GM12878 (cell line): ENCODE results near the gene PKP3. TPM values are rescaled to one million over a fixed set of nuclear protein-coding genes. Genes with fewer than 3 reads are reported as not detected.

Experiments
- ATAC-seq: fragments of 200-7000 bp; cut with Tn5 transposase; 3 replicates; pipeline ENCODE4 v1.9.1; 2020; ENCODE audit warnings: mild to moderate bottlenecking, moderate library complexity
- BruUV-seq: library from RNA; stranded (reverse); fragments of 400-500 nt; replicated peaks from 2 replicates; lab custom pipeline; 2021; lab: Mats Ljungman, UMichigan
- CTCF ChIA-PET: fragments of 300-600 bp; sonication (Branson Sonifier 250); formaldehyde crosslinking; extraction: SDS; loops from one replicate; lab custom pipeline; 2021; ENCODE audit warnings: inconsistent platforms; lab: Yijun Ruan, JAX
- POLR2A ChIA-PET: fragments of 350-600 bp; formaldehyde crosslinking; extraction: SDS; loops from one replicate; lab custom pipeline; 2021; ENCODE audit warnings: inconsistent platforms; lab: Charles Lee
- RAD21 ChIA-PET: fragments of 300-600 bp; sonication (Branson Sonifier 250); formaldehyde crosslinking; loops from one replicate; lab custom pipeline; 2023; ENCODE audit warnings: antibody characterized with exemption; ENCODE audit not compliant: unreplicated experiment; lab: Charles Lee
- SMC1A ChIA-PET: fragments of 300-600 bp; sonication (Branson Sonifier 250); formaldehyde crosslinking; loops from one replicate; lab custom pipeline; 2023; ENCODE audit not compliant: unreplicated experiment, uncharacterized antibody; lab: Charles Lee
- DNase-seq: peaks from one replicate; pipeline ENCODE4 v3.0.0-alpha.2; 2011; ENCODE audit warnings: low read depth, low spot score
- FAIRE-seq: peaks from 3 replicates; lab custom pipeline; 2011; peaks lifted over from hg19 to GRCh38; lab: Jason Lieb, UNC
- H2AFZ ChIP-seq: 2 replicates; pipeline ENCODE4 v1.6.0; 2011; ENCODE audit warnings: low read depth, low read length, control low read depth; ENCODE audit not compliant: control insufficient read depth
- H3K27ac ChIP-seq: 2 replicates; pipeline ENCODE4 v1.5.1; 2011; ENCODE audit warnings: control low read depth; ENCODE audit not compliant: control insufficient read depth, insufficient read depth
- H3K27me3 ChIP-seq, 2 experiments: replicated peaks in 1 of 2; 2 replicates each; pipeline versions ENCODE4 v1.6.0 to v1.6.1; 2011; ENCODE audit warnings: low read length in 1 of 2; ENCODE audit not compliant: control insufficient read depth in 2 of 2, insufficient read depth in 2 of 2
- H3K36me3 ChIP-seq, 2 experiments: 2 replicates each; pipeline ENCODE4 v1.5.1; 2011; ENCODE audit warnings: low read length in 1 of 2; ENCODE audit not compliant: control insufficient read depth in 2 of 2, insufficient read depth in 2 of 2
- H3K4me1 ChIP-seq: 2 replicates; pipeline ENCODE4 v1.6.1; 2011; ENCODE audit warnings: mild to moderate bottlenecking, low read length, moderate library complexity, mixed read lengths; ENCODE audit not compliant: control insufficient read depth, insufficient read depth
- H3K4me2 ChIP-seq: 2 replicates; pipeline ENCODE4 v1.6.0; 2011; ENCODE audit warnings: control low read depth; ENCODE audit not compliant: control insufficient read depth, insufficient read depth
- H3K4me3 ChIP-seq: fragments of 200-600 bp; sonication (generic); 2 replicates; pipeline ENCODE4 v1.5.1; 2016
- H3K79me2 ChIP-seq: 2 replicates; pipeline ENCODE4 v1.6.0; 2011; ENCODE audit warnings: low read length; ENCODE audit not compliant: control insufficient read depth, insufficient read depth
- H3K9ac ChIP-seq: 2 replicates; pipeline ENCODE4 v1.8.0; 2011; ENCODE audit warnings: low read length, control low read depth, mixed read lengths; ENCODE audit not compliant: control insufficient read depth, insufficient read depth
- H3K9me3 ChIP-seq: replicated peaks from 3 replicates; pipeline ENCODE4 v1.5.1; 2011; ENCODE audit warnings: mild to moderate bottlenecking, low read length; ENCODE audit not compliant: control insufficient read depth, insufficient read depth
- H4K20me1 ChIP-seq: 2 replicates; pipeline ENCODE4 v1.6.0; 2011; ENCODE audit not compliant: control insufficient read depth, insufficient read depth
- BACH1 ChIP-seq: fragments of 450-650 bp; IDR thresholded peaks from 2 replicates; pipeline ENCODE4 v1.6.1; 2017; ENCODE audit warnings: mild to moderate bottlenecking, borderline replicate concordance
- CHD2 ChIP-seq: IDR thresholded peaks from 2 replicates; pipeline ENCODE4 v1.6.1; 2011; ENCODE audit warnings: low read depth, low read length, improper control_type of control experiment, borderline replicate concordance
- GABPA ChIP-seq: IDR thresholded peaks from 2 replicates; pipeline ENCODE4 v1.6.1; 2014; ENCODE audit warnings: antibody characterized with exemption, low read depth, mild to moderate bottlenecking, inconsistent platforms
- HSF1 ChIP-seq: fragments of 150-350 bp; IDR thresholded peaks from 2 replicates; pipeline ENCODE4 v1.6.1; 2014; ENCODE audit warnings: mild to moderate bottlenecking, low read depth, low read length
- REST ChIP-seq: IDR thresholded peaks from 2 replicates; pipeline ENCODE4 v1.6.1; 2012; ENCODE audit warnings: mild to moderate bottlenecking, low read depth, low read length
- SUPT20H ChIP-seq: IDR thresholded peaks from 2 replicates; pipeline ENCODE4 v1.6.1; 2011; ENCODE audit warnings: low read depth, mild to moderate bottlenecking, low read length, moderate library complexity, borderline replicate concordance; ENCODE audit not compliant: control insufficient read depth
- TAF1 ChIP-seq: IDR thresholded peaks from 2 replicates; pipeline ENCODE4 v1.6.1; 2011; ENCODE audit warnings: mild to moderate bottlenecking, low read depth, low read length, borderline replicate concordance
- TCF3 ChIP-seq: IDR thresholded peaks from 2 replicates; pipeline ENCODE4 v1.6.1; 2012; ENCODE audit warnings: low read depth, mild to moderate bottlenecking, low read length, borderline replicate concordance; ENCODE audit not compliant: insufficient read depth
- WGBS: methylation state at CpG from one replicate; pipeline ENCODE4 v1.1.6; 2016; ENCODE audit warnings: low lambda C conversion rate; ENCODE audit not compliant: insufficient replicate concordance, insufficient coverage; ENCODE audit errors: missing lambda C conversion rate; 5-methylcytosine and 5-hydroxymethylcytosine counted together
- in situ Hi-C: fragments of 300-500 bp; cut with MboI; formaldehyde crosslinking; loops from 9 replicates; pipeline ENCODE4 v1.14.3; 2018; ENCODE audit warnings: mixed read lengths
- intact Hi-C: fragments of 100-400 bp; cut with micrococcal nuclease; formaldehyde crosslinking; loops from one replicate; pipeline ENCODE4 v1.14.2; 2022; ENCODE audit not compliant: unreplicated experiment
- polyA plus RNA-seq, 11 experiments: library from polyadenylated mRNA; depleted of rRNA in 4 of 11; unstranded in 6 of 11; stranded (reverse) in 5 of 11; fragments of >200 nt; fragmentation: Nextera tagmentation in 4 of 11; fragmentation: Illumina TruSeq in 1 of 11; extraction: Ambion mirVana in 4 of 11; extraction: Trizol in 1 of 11; gene quantifications; 1 replicate in 1 of 11; 2 replicates in 10 of 11; pipeline versions ENCODE4 v1.2.1 to v1.2.3, GENCODE V29; 2011 to 2016; ENCODE audit warnings: inconsistent platforms in 2 of 11, missing spikeins in 2 of 11, low read depth in 1 of 11
- total RNA-seq, 4 experiments: library from RNA; depleted of rRNA in 3 of 4; stranded (reverse); fragments of >200 nt in 3 of 4; fragmentation: Illumina TruSeq in 1 of 4; extraction: Trizol in 1 of 4; gene quantifications; 2 replicates each; pipeline versions ENCODE4 v1.2.1 to v1.2.3, GENCODE V29; 2013 to 2021

The PKP3 gene
- total and polyA plus RNA-seq, 10 of the 15 experiments (the other 5 are each of a cell fraction or from before 2014, with no cell fraction given): 0.45 to 0.90 TPM; not detected in 8

GRCh38 chr11:377174-377865 lies 16.7 kb upstream of the PKP3 start:
- Histone ChIP-seq H4K20me1 (no peaks in the 10 kb centered on the region), H3K36me3 (no peaks in the 10 kb centered on the region), H3K4me3 (no peak overlapping the region), H3K27me3 (no peaks in the 10 kb centered on the region), H3K79me2 (no peaks in the 10 kb centered on the region), H3K9me3 (no peaks in the 10 kb centered on the region), H2AFZ (no peak overlapping the region), H3K4me2 (no peak overlapping the region), H3K9ac (no peak overlapping the region), H3K27ac (no peak overlapping the region), H3K4me1 (no peaks in the 10 kb centered on the region)
- RAD21 ChIA-PET: no interaction called here
- CTCF ChIA-PET: no interaction called here
- 75% methylated on average over 41 of the region's 44 CpGs for WGBS
- POLR2A ChIA-PET: no interaction called here
- no peak for DNase-seq
- no peak for TF ChIP-seq BACH1
- no peak for TF ChIP-seq SUPT20H
- TF ChIP-seq HSF1: no peak
- no peak for TF ChIP-seq TCF3
- no peak for TF ChIP-seq GABPA
- TF ChIP-seq CHD2: no peak
- TF ChIP-seq REST: no peak
- no peak for TF ChIP-seq TAF1
- in situ Hi-C loops: no loop called here
- intact Hi-C loops: no loop called here
- ATAC-seq: no peak
- BruUV-seq: no TSS peak
- no peak for FAIRE-seq
- SMC1A ChIA-PET: no interaction called here
